UCSD-AML1 (cell line): ENCODE data around the gene ANKRD44.

Source experiments
- DNase-seq: peaks from one replicate; lab custom pipeline; 2025; ENCODE audit not compliant: unreplicated experiment; lab: John Stamatoyannopoulos, UW

Gene ANKRD44

GRCh38 chr2:197264332-197264731 lies 46.2 kb downstream of the ANKRD44 start:
- no peak for DNase-seq

GRCh38 chr2:197263077-197263476 lies 47.5 kb downstream of the ANKRD44 start:
- DNase-seq: no peak

- no peak for DNase-seq
These were observed 48.8 kb downstream of the ANKRD44 start for GRCh38 chr2:197261808-197262226.

DNA sequence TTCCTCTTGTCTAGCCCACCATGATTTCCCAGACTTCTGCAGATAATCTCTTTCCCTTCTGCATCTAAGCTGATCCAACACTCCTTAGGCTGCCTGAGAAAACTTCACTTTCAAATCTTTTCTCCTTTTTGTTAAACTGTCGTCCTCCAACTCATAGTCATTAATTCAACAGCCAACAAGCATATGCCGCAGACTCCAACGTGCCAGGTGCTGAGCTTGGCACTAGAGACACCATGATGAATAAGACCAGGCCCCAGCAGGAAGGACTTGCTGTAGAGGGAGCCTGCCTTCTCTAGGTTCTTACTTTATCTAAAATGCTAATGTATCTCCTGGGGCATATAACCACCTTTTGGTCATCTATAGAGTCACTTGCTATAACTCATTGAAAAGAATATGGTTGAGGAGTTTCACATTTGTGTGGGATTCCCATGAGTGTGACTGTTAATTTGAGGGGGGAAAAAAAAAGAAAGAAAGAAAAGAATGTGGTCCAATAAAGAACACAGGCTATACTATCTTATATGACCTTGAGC lies 51.0 kb downstream of the ANKRD44 start:
- no peak for DNase-seq

DNA sequence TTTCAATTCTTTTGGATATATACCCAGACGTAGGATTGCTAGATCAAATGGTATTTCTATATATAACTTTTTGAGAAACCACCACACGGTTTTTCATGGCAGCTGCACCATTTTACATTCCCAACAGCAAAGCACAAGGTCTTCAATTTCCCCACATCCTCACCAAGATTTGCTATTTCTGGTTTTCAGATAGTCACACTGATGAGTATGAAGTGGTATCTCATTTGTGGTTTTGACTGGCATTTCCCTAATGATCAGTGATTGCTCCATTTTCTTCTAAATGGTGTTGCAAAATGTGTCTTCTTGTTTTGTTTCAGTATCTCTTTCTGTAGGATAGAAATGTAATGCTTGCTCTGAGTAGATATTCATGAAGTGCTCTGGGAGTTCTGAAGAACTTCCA lies 52.0 kb downstream of the ANKRD44 start:
- DNase-seq: no peak

- DNase-seq: no peak
These were observed 53.9 kb downstream of the ANKRD44 start for GRCh38 chr2:197256547-197257170.

GRCh38 chr2:197256021-197256420 lies 54.6 kb downstream of the ANKRD44 start:
- no peak for DNase-seq

DNA sequence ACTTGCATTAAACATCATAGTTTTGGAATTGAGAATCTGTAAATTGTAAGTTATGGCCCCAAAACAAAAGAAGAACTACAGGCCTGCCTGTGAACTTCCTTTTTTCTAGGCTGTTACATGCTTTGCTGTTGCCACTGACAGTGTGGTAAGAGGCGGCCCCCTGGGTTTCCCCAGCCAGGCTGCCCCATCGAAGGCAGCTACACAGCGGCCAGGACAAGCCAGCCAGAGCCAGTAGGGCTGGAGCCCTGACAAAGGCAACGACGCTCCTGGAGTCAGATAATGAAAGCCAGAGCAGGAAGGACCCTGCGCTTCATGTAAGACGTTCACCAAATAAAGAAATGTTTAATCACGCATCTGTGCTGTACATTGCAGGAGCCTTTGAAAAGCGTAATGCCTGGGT lies 55.0 kb downstream of the ANKRD44 start:
- DNase-seq: peak; percentile 79

- DNase-seq: no peak
These were observed 55.6 kb downstream of the ANKRD44 start for GRCh38 chr2:197254776-197255530.

GRCh38 chr2:197251576-197251975 lies 59.0 kb downstream of the ANKRD44 start:
- no peak for DNase-seq

- DNase-seq: no peak
These were observed 59.4 kb downstream of the ANKRD44 start for GRCh38 chr2:197251163-197251562.

GRCh38 chr2:197250084-197250397 lies 60.5 kb downstream of the ANKRD44 start:
- DNase-seq: no peak

- DNase-seq: no peak
These were observed 61.0 kb downstream of the ANKRD44 start for GRCh38 chr2:197249381-197250083.

- DNase-seq: peak; percentile 30
These were observed 62.0 kb downstream of the ANKRD44 start for GRCh38 chr2:197248623-197249022.

GRCh38 chr2:197248001-197248401 lies 62.6 kb downstream of the ANKRD44 start:
- no peak for DNase-seq

DNA sequence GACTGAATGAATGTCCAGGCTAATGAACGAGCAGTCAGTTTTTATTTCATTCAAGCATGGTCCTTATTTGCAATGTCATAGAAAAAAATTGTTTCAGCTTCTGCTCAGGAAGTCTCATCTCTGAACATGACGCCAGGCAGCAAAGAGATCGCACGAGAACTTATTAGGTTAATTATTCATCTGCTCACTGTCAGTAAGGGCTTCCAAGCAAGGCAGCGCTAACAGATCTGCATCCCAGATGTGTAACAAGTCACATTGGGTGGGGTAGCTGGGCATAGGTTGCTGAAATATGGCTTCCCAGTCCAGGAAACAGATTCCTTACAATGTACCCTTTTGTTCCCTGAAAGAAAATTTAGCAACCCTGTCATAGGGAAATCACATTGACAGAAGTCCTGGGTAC lies 63.5 kb downstream of the ANKRD44 start:
- no peak for DNase-seq

DNA sequence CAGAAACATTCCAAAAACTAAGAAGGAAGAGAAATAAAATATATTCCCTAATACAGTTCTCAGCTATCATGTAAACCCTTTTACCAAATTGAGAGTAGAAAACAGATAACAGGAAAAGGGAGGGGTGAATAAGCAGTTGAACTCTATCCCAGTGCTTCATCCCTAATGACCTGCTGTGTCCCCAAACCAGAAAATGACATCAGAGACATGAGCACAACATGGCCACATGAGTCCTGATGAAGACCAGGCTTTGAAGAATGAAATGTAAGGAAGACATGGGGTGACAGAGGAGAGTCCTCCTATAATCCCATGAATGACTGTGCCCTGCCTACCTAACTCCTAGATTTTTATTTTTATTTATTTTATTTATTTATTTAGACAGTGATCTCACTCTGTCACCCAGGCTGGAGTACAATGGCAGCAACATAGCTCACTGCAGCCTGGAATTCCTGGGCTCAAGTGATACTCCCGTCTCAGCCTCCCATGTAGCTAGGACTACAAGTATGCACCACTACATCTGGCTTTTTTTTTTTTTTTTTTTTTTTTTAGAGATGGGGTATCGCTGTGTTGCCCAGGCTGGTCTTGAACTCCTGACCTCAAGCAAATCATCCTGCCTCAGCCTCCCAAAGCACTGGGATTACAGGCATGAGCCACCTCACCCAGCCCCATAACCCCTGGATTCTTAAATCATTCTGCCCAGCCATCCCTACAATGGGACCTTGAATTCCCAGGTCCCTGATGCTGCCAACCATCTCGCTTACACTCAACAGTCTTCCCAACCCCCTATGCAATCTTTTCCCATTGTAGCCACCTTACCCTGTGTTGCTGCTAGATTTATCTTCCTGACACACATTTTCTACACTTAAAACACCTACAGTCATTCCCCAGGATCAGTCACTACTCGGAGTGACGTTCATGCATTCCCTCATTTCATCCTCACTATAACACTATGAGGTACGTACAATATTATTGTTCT lies 64.5 kb downstream of the ANKRD44 start:
- DNase-seq: no peak

- DNase-seq: no peak
These were observed 66.2 kb downstream of the ANKRD44 start for GRCh38 chr2:197244349-197244748.

DNA sequence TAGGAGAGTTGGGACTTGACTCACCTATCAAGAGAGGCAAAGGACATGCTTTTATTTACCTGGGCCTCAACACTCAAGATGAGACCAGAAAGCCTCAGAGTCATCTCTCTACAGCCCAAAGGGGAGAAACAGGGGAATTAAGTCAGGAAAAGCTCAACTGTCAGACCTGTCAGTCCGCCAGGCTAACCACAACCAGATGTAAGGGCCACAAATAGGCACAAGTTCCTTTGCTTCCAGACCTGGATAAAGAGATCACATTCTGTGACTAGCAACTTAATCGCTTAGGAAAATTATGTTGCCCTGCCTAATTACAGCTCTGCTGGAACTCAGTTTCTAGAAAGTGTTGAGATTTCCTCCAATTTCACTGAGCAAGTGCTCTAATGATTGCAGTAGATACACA lies 67.9 kb downstream of the ANKRD44 start:
- no peak for DNase-seq

DNA sequence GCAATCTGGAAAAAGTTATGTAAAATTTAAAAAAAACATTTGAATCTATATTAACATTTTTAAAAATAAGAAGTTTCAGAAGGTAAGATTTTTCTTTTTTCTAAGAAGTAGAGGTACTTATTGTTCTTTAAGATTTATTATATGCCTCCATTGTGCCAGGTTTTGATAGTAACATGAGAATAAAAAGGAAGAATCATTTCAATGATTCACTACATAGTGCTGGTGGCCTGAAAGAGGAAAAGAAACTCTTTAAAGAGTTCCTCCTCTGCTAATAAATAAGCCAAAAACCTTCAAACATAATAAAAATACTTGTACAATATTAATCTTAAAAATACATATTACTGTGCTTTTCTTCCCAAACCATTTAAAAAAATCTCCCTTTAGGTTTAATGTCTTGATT lies 69.0 kb downstream of the ANKRD44 start:
- no peak for DNase-seq

- DNase-seq: no peak
These were observed 69.4 kb downstream of the ANKRD44 start for GRCh38 chr2:197241153-197241552.
